ENCODE measurements around the gene PEAK1. TPM values are rescaled to one million over a fixed set of nuclear protein-coding genes. Genes with fewer than 3 reads are reported as not detected.
A peak's percentile ranks its signal among the peaks of the same experiment; 100 is the strongest.

Gene PEAK1
- total RNA-seq, 1 experiment from 2014 or later = 2.5 TPM

DNA sequence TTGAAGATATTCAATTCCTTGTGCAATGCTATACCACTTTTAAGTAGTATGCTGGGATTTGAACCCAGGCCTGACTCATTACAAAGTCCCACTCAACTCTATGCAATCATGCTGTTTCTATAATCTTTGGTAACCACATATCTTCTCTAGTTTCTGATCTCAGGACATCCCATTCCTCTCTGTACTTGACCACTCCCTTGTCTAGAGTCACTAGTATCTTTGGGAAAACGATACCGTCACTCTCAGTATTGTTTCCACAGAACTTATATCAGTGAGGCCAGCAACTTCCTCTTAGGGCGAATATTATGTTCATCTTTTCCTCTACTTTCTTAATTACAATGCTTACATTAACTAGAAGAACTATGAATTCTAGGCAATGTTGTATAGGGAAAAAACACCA lies 211.7 kb downstream of the PEAK1 start:
- no peaks in the 10 kb centered on the region for H3K9me2 ChIP-seq (replicated peaks; ENCODE audit: insufficient read depth, low read length)
- no peak overlapping the region for H3K9ac ChIP-seq (ENCODE audit: low read length)
- H3K79me2 ChIP-seq (ENCODE audit: low read length) = no peaks in the 10 kb centered on the region
- no peaks in the 10 kb centered on the region for H4K20me1 ChIP-seq (ENCODE audit: insufficient read depth, low read depth, low read length)
- H3K27me3 ChIP-seq (ENCODE audit: low read length) = 0 out of 2 replicates have a peak, but pooled peaks cover 2% of the 10 kb centered on the region
- no peak overlapping the region for H2AFZ ChIP-seq (ENCODE audit: low read length)
- no peaks in the 10 kb centered on the region for H3K36me3 ChIP-seq (ENCODE audit: insufficient read depth, low read length)
- DNase-seq = no peak
- H3K4me3 ChIP-seq (ENCODE audit: low read length) = no peak overlapping the region
- no peak overlapping the region for H3K4me2 ChIP-seq (ENCODE audit: low read depth, low read length, poor library complexity, severe bottlenecking)
- H3K27ac ChIP-seq (ENCODE audit: low read length) = no peak overlapping the region
- no peaks in the 10 kb centered on the region for H3K9me3 ChIP-seq (ENCODE audit: low read length)
- H3K4me1 ChIP-seq (ENCODE audit: low read length) = no peaks in the 10 kb centered on the region

DNA sequence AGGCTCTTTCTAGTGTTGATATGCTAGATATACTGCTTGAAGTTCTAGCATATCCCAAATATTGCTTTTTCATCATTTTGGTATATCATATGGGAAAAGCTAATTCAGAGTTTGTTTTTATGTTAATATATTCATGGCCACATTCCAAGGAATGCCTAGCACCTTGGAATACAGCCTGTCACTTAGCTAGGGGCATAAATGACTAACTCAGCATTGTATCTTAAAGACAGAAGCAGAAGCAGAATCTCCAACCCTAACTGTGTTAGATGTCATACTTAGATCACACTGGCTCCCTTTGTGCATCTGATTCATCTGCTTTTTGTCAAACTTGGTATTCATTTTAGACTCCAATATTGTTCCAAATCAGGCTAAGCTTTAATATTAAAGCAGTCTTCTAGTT lies 218.2 kb downstream of the PEAK1 start:
- Histone ChIP-seq H3K27ac (ENCODE audit: low read length) (no peak overlapping the region), H3K9ac (ENCODE audit: low read length) (no peak overlapping the region), H2AFZ (ENCODE audit: low read length) (no peak overlapping the region), H3K27me3 (ENCODE audit: low read length) (no peaks in the 10 kb centered on the region), H3K36me3 (ENCODE audit: insufficient read depth, low read length) (no peaks in the 10 kb centered on the region), H3K79me2 (ENCODE audit: low read length) (no peaks in the 10 kb centered on the region), H3K4me2 (ENCODE audit: low read depth, low read length, poor library complexity, severe bottlenecking) (no peak overlapping the region), H3K4me3 (ENCODE audit: low read length) (no peak overlapping the region), H3K9me3 (ENCODE audit: low read length) (no peaks in the 10 kb centered on the region), H3K4me1 (ENCODE audit: low read length) (no peaks in the 10 kb centered on the region), H3K9me2 (replicated peaks; ENCODE audit: insufficient read depth, low read length) (no peaks in the 10 kb centered on the region), H4K20me1 (ENCODE audit: insufficient read depth, low read depth, low read length) (no peaks in the 10 kb centered on the region)
- DNase-seq = no peak

DNA sequence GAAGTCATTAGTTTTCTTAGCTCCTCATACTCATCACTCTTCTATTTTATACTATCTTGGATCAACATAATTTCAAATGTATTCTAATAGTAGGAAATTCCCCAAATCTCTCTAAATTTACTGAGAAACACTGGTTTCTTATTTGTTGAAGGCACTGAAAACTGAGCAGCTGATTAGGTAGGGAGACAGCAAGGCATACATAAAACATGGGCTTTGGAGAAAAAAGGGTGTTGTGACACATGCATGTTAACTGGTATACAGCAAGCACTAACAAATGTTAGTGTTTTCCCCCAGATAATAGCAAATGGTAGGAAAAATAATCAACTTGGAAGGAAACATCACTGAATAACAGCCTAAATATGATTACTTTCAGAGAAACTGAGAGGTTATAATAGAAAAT lies 223.5 kb downstream of the PEAK1 start:
- no peak overlapping the region for H2AFZ ChIP-seq (ENCODE audit: low read length)
- no peaks in the 10 kb centered on the region for H3K9me3 ChIP-seq (ENCODE audit: low read length)
- H3K27ac ChIP-seq (ENCODE audit: low read length) = no peak overlapping the region
- no peak for DNase-seq
- H3K4me2 ChIP-seq (ENCODE audit: low read depth, low read length, poor library complexity, severe bottlenecking) = no peak overlapping the region
- H3K36me3 ChIP-seq (ENCODE audit: insufficient read depth, low read length) = no peaks in the 10 kb centered on the region
- no peaks in the 10 kb centered on the region for H3K4me1 ChIP-seq (ENCODE audit: low read length)
- no peaks in the 10 kb centered on the region for H4K20me1 ChIP-seq (ENCODE audit: insufficient read depth, low read depth, low read length)
- no peak overlapping the region for H3K4me3 ChIP-seq (ENCODE audit: low read length)
- no peaks in the 10 kb centered on the region for H3K27me3 ChIP-seq (ENCODE audit: low read length)
- H3K9me2 ChIP-seq (replicated peaks; ENCODE audit: insufficient read depth, low read length) = no peaks in the 10 kb centered on the region
- H3K9ac ChIP-seq (ENCODE audit: low read length) = no peak overlapping the region
- H3K79me2 ChIP-seq (ENCODE audit: low read length) = no peaks in the 10 kb centered on the region

DNA sequence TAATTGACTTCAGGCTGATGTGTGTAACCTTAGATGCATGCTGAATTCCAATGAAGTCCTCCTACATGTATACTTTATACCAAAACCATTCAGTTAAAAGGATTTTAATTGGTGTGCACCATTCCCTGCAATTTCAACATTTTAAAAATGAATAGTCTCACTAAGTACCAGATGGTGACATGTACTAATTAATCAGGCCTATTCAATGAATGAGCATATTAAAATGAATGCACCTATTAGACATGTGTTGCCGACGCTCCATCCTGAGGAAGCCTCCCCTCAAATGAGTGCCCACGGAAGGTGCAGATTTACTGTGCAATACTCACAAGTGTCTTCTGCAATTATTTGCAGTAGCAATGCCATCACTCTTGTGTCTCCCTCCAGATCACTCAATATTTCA lies 224.3 kb downstream of the PEAK1 start:
- H2AFZ ChIP-seq (ENCODE audit: low read length) = no peak overlapping the region
- DNase-seq = no peak
- H3K4me3 ChIP-seq (ENCODE audit: low read length) = no peak overlapping the region
- H3K9me2 ChIP-seq (replicated peaks; ENCODE audit: insufficient read depth, low read length) = no peaks in the 10 kb centered on the region
- no peaks in the 10 kb centered on the region for H3K9me3 ChIP-seq (ENCODE audit: low read length)
- no peaks in the 10 kb centered on the region for H3K36me3 ChIP-seq (ENCODE audit: insufficient read depth, low read length)
- no peaks in the 10 kb centered on the region for H3K79me2 ChIP-seq (ENCODE audit: low read length)
- H4K20me1 ChIP-seq (ENCODE audit: insufficient read depth, low read depth, low read length) = no peaks in the 10 kb centered on the region
- H3K4me1 ChIP-seq (ENCODE audit: low read length) = no peaks in the 10 kb centered on the region
- H3K27ac ChIP-seq (ENCODE audit: low read length) = no peak overlapping the region
- H3K9ac ChIP-seq (ENCODE audit: low read length) = no peak overlapping the region
- no peaks in the 10 kb centered on the region for H3K27me3 ChIP-seq (ENCODE audit: low read length)
- H3K4me2 ChIP-seq (ENCODE audit: low read depth, low read length, poor library complexity, severe bottlenecking) = no peak overlapping the region

DNA sequence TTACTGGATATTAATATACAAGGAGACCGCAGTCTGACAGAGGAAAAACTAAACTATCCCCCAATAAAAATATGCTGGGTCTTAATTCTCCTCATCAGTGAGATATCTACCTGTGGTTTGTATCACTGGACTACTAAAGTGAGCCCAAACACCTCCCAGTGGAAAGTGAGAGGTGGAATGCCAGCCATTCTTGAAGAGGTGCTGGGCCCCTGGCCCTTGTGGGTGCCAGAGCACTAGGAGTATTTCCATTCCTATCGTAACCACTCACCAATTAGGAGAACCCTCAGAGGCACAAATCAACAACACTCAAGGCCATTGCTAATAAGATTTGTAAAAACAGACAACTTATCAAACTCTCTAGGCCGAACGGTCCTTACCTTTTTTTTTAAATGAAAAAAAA lies 227.5 kb downstream of the PEAK1 start:
- no peaks in the 10 kb centered on the region for H3K27me3 ChIP-seq (ENCODE audit: low read length)

DNA sequence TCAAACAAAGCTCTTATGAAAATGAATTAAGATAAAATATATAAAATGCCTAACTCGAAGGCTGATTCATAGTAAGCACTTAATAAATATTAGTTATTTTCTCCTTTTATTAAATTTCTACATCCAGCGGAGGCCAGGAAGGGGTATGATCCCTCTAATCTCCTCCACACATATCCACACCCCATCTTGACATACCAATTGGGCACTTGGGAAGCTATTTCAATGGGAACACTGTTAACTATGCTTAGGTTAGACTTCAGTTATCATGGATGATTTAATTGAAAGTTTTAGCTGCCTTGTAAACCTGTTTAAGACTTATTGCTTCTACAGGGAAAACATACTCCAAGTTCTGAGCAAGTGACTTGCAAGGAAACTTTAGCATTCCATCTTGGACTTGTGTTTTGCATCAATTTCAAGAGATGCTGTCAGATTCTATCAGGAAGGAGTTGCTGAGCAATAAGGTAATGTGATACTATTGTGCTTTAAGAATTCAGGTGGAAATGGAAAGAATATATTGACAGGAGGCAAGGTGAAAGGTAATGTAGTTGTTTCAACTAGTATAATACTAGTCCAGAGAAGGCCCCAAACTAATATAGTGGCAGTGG lies 228.6 kb downstream of the PEAK1 start:
- H3K4me3 ChIP-seq (ENCODE audit: low read length) = no peak overlapping the region
- peaks cover 14% of the 10 kb centered on the region for H3K4me1 ChIP-seq (ENCODE audit: low read length)
- no peaks in the 10 kb centered on the region for H3K9me3 ChIP-seq (ENCODE audit: low read length)
- H3K9me2 ChIP-seq (replicated peaks; ENCODE audit: insufficient read depth, low read length) = no peaks in the 10 kb centered on the region
- H3K79me2 ChIP-seq (ENCODE audit: low read length) = no peaks in the 10 kb centered on the region
- no peaks in the 10 kb centered on the region; the same call in 1 of the 2 replicates for H4K20me1 ChIP-seq (ENCODE audit: insufficient read depth, low read depth, low read length)
- no peaks in the 10 kb centered on the region for H3K27me3 ChIP-seq (ENCODE audit: low read length)
- no peak overlapping the region for H3K9ac ChIP-seq (ENCODE audit: low read length)
- H3K36me3 ChIP-seq (ENCODE audit: insufficient read depth, low read length) = no peaks in the 10 kb centered on the region
- H3K27ac ChIP-seq (ENCODE audit: low read length) = no peak overlapping the region
- no peak overlapping the region for H2AFZ ChIP-seq (ENCODE audit: low read length)
- no peak for DNase-seq
- H3K4me2 ChIP-seq (ENCODE audit: low read depth, low read length, poor library complexity, severe bottlenecking) = no peak overlapping the region

More for the DNA sequence above, 227.5 kb downstream of the PEAK1 start:
- H2AFZ ChIP-seq (ENCODE audit: low read length) = no peak overlapping the region
- no peak overlapping the region for H3K4me2 ChIP-seq (ENCODE audit: low read depth, low read length, poor library complexity, severe bottlenecking)
- no peaks in the 10 kb centered on the region; the same call in 1 of the 2 replicates for H4K20me1 ChIP-seq (ENCODE audit: insufficient read depth, low read depth, low read length)
- no peaks in the 10 kb centered on the region for H3K36me3 ChIP-seq (ENCODE audit: insufficient read depth, low read length)
- H3K9ac ChIP-seq (ENCODE audit: low read length) = no peak overlapping the region
- DNase-seq = no peak
- H3K4me1 ChIP-seq (ENCODE audit: low read length) = peaks cover 11% of the 10 kb centered on the region
- H3K27ac ChIP-seq (ENCODE audit: low read length) = no peak overlapping the region
- H3K79me2 ChIP-seq (ENCODE audit: low read length) = no peaks in the 10 kb centered on the region
- no peaks in the 10 kb centered on the region for H3K9me3 ChIP-seq (ENCODE audit: low read length)
- H3K9me2 ChIP-seq (replicated peaks; ENCODE audit: insufficient read depth, low read length) = no peaks in the 10 kb centered on the region
- H3K4me3 ChIP-seq (ENCODE audit: low read length) = no peak overlapping the region

DNA sequence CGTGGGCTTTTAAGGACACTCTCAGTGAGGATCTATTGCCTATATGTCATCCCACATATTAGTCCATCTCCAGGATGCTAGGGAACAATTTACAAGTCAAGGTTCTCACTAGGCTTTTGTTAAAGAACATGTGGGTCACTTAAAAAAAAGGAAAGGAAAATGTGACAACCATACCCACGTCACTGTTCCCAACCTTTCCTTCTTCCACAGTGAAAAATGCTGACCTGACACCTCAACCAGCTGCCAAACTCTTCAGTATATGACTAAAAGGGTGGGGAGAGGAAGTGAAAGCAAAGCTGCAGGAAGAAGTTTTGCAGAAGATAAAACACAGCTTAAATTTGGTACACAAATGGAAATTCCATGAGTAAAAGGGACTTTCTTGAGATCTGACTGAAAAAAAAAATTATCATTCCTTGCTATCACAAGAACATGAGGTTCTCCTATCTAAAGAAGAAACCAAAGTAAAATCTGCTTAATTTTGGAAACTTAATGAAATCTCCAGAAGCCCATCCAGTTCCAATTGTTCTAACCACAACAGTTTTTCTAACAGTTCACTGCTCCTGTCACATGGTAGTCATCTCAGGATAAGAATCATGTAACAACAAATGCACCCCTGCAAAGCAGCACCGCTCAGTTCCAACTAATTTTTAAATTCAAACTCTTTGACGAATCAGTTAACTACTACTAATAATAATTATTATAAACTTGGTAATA lies 232.0 kb downstream of the PEAK1 start:
- DNase-seq = peak; percentile 67
- Histone ChIP-seq H3K9ac (ENCODE audit: low read length) (no peak overlapping the region), H3K36me3 (ENCODE audit: insufficient read depth, low read length) (no peaks in the 10 kb centered on the region), H3K27ac (ENCODE audit: low read length) (no peak overlapping the region), H3K4me1 (ENCODE audit: low read length) (peaks cover 17% of the 10 kb centered on the region), H3K27me3 (ENCODE audit: low read length) (no peaks in the 10 kb centered on the region), H3K79me2 (ENCODE audit: low read length) (no peaks in the 10 kb centered on the region), H3K4me2 (ENCODE audit: low read depth, low read length, poor library complexity, severe bottlenecking) (peak overlapping the region; percentile 51), H3K4me3 (ENCODE audit: low read length) (no peak overlapping the region), H2AFZ (ENCODE audit: low read length) (no peak overlapping the region), H3K9me3 (ENCODE audit: low read length) (no peaks in the 10 kb centered on the region), H3K9me2 (replicated peaks; ENCODE audit: insufficient read depth, low read length) (no peaks in the 10 kb centered on the region), H4K20me1 (ENCODE audit: insufficient read depth, low read depth, low read length) (no peaks in the 10 kb centered on the region; the same call in 1 of the 2 replicates)

DNA sequence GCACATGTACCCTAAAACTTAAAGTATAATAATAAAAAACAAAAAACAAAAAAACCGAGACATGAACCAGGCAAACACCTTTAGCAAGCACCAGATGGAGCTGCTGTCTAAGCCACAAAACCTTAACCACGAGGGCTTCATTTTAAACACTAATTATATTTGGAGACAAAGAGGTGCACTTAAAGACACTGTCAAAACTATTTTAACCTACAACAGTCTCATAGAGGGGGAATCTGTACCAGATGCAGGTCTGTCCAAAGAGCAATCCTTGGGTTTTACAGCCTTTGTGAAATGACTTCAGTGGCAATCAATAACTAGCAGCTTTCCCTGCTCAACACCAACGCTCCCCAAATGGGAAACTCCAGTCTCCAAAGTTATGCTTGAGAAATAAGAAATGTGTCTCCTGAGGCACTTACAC lies 233.3 kb downstream of the PEAK1 start:
- Histone ChIP-seq H3K79me2 (ENCODE audit: low read length) (no peaks in the 10 kb centered on the region), H3K4me2 (ENCODE audit: low read depth, low read length, poor library complexity, severe bottlenecking) (no peak overlapping the region), H3K9me2 (replicated peaks; ENCODE audit: insufficient read depth, low read length) (no peaks in the 10 kb centered on the region), H3K4me1 (ENCODE audit: low read length) (peaks cover 29% of the 10 kb centered on the region), H3K9ac (ENCODE audit: low read length) (no peak overlapping the region), H3K36me3 (ENCODE audit: insufficient read depth, low read length) (no peaks in the 10 kb centered on the region), H3K9me3 (ENCODE audit: low read length) (no peaks in the 10 kb centered on the region), H2AFZ (ENCODE audit: low read length) (no peak overlapping the region), H3K27ac (ENCODE audit: low read length) (no peak overlapping the region), H4K20me1 (ENCODE audit: insufficient read depth, low read depth, low read length) (no peaks in the 10 kb centered on the region; the same call in 1 of the 2 replicates), H3K27me3 (ENCODE audit: low read length) (no peaks in the 10 kb centered on the region), H3K4me3 (ENCODE audit: low read length) (no peak overlapping the region)
- peak; percentile 63 for DNase-seq

Measured in Karpas-422 (cell line).